BJ (cell line): ENCODE measurements around the gene KRT9. TPM values are rescaled to one million over a fixed set of nuclear protein-coding genes. Genes with fewer than 3 reads are reported as not detected.
A peak's percentile ranks its signal among the peaks of the same experiment; 100 is the strongest.
"Not testable (repeated sequence)": the region's sequence is repeated elsewhere in the genome, so short reads cannot be mapped to it uniquely, and the experiment has no call there.

ENCODE experiments used
- CTCF ChIA-PET: fragments of 350-600 bp; formaldehyde crosslinking; extraction: SDS; loops from one replicate; lab custom pipeline; 2021; ENCODE audit warnings: antibody characterized with exemption, inconsistent platforms; lab: Yijun Ruan, JAX
- POLR2A ChIA-PET: fragments of 300-600 bp; sonication (Branson Sonifier 250); formaldehyde crosslinking; extraction: SDS; loops from one replicate; lab custom pipeline; 2021; ENCODE audit warnings: antibody characterized with exemption; lab: Charles Lee
- DNase-seq: peaks from one replicate; pipeline ENCODE4 v3.0.0-alpha.2; 2011; ENCODE audit warnings: low read depth
- H3K27me3 ChIP-seq: 2 replicates; pipeline ENCODE4 v1.6.0; 2011; ENCODE audit warnings: low read length; ENCODE audit not compliant: control insufficient read depth, insufficient read depth
- H3K36me3 ChIP-seq: 2 replicates; pipeline ENCODE4 v1.5.1; 2011; ENCODE audit warnings: low read length; ENCODE audit not compliant: control insufficient read depth, insufficient read depth
- H3K4me3 ChIP-seq: 2 replicates; pipeline ENCODE4 v1.5.1; 2011; ENCODE audit warnings: low read depth, mild to moderate bottlenecking, control low read depth, low read length
- polyA plus RNA-seq: library from polyadenylated mRNA; depleted of rRNA; stranded (reverse); fragments of >200 nt; gene quantifications from 2 replicates; pipeline ENCODE4 v1.2.3, GENCODE V29; 2011
- TF ChIP-seq, protein P1 (sequence below): IDR thresholded peaks from 2 replicates; pipeline ENCODE4 v1.5.1; 2011; ENCODE audit warnings: low read depth, mild to moderate bottlenecking, control low read depth, inconsistent platforms, low read length, moderate library complexity; ENCODE audit not compliant: insufficient read depth

Gene KRT9
- polyA plus RNA-seq, 1 experiment = not detected

DNA sequence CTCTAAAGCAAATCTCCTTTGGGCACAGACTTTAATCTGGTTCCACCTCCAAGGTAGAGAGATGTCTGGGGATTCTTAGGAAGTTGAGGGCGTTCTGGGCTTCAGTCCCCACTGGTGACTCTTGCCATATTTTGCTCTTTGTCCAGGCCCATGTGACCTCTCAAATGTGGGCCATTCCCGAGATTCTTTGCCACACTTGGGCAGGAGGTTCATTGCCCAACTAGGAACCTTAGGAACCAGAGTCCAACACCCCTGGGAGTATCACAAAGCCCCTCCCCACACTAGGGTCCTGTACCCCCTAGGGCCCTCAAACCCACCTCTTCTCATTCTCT, 8.4 kb upstream of the KRT9 start:
- peaks cover 5% of the 10 kb centered on the region for H3K27me3 ChIP-seq
- CTCF ChIA-PET = interaction anchor here (0.5 to 6.2 kb wide), 5 partner anchors 11 to 83 kb away, joined by 3 to 44 read pairs (median 8); no protein-coding TSS in a partner anchor
- TF ChIP-seq, protein P1, sequence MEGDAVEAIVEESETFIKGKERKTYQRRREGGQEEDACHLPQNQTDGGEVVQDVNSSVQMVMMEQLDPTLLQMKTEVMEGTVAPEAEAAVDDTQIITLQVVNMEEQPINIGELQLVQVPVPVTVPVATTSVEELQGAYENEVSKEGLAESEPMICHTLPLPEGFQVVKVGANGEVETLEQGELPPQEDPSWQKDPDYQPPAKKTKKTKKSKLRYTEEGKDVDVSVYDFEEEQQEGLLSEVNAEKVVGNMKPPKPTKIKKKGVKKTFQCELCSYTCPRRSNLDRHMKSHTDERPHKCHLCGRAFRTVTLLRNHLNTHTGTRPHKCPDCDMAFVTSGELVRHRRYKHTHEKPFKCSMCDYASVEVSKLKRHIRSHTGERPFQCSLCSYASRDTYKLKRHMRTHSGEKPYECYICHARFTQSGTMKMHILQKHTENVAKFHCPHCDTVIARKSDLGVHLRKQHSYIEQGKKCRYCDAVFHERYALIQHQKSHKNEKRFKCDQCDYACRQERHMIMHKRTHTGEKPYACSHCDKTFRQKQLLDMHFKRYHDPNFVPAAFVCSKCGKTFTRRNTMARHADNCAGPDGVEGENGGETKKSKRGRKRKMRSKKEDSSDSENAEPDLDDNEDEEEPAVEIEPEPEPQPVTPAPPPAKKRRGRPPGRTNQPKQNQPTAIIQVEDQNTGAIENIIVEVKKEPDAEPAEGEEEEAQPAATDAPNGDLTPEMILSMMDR = no peak
- no peak overlapping the region for H3K4me3 ChIP-seq
- POLR2A ChIA-PET = no interaction called here
- H3K36me3 ChIP-seq = no peaks in the 10 kb centered on the region
- no peak for DNase-seq

DNA sequence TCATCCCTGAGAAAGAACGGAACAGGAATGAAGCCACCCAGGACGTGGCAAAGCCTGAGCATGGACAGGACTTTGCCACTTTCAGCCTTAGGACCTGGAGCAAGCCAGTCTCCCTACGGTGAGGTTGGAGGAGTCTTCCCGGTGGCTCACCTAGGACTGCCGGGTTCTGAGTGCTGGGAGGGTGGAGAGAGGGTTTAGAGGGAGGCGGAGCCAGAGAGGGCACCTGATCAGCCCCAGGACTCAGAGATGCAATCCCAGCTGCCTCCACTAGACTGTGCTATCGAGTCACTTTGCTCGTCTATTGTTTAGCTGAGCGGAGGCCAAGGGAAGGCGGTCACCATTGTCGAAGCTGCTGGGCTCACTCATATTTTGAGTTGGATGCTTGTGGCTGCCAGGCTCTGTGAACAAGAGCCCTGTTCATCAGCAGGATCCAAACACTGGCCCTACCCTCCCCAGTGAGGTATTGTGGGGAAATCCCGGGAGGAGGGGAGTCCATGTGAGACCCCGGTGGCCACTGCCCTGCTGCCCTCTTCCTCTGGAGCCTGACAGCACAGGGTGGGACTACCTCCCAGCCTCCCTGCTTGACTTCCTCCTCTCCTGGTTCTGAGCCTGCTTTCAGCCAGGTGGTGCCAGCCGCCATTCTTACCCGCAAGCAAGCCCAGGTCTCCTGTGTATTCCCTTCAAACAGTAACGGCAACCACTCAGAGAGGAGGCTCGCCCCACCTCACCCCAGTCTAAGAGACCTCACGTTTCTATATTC, 7.8 kb upstream of the KRT9 start:
- CTCF ChIA-PET = interaction anchor here (0.5 to 4.0 kb wide), 12 partner anchors 9 to 863 kb away, joined by 3 to 44 read pairs (median 4); no protein-coding TSS in a partner anchor
- H3K4me3 ChIP-seq = no peak overlapping the region
- no peaks in the 10 kb centered on the region for H3K36me3 ChIP-seq
- TF ChIP-seq, protein P1 = peak; percentile 87
- DNase-seq = peak; percentile 8
- POLR2A ChIA-PET = interaction anchor here (0.6 kb wide), 1 partner anchor 11 kb away, joined by 6 read pairs; no protein-coding TSS in a partner anchor
- H3K27me3 ChIP-seq = peaks cover 4% of the 10 kb centered on the region

DNA sequence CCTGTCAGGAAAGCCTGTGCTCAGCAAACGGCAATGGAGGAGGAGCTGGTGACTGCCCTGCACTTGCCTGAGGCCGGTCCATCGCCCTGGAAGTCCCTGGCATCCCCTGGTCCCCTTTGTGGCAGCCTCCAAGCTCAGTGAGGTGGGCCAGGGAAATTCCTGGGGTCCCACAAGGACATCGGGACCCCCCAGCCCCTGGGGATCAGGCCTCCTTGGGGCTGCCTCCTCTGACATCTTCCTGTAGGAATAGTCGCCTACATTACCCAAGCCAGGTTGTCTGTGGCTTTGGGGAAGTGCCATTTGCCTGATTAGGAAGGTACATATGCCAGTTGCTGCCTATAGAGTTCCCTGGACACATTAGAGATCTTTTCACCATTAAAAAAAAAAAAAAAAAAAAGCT, 7.1 kb upstream of the KRT9 start:
- H3K27me3 ChIP-seq = peaks cover 6% of the 10 kb centered on the region
- CTCF ChIA-PET = interaction anchor here (0.6 to 4.0 kb wide), 11 partner anchors 9 to 862 kb away, joined by 3 to 44 read pairs (median 4); no protein-coding TSS in a partner anchor
- no peak overlapping the region for H3K4me3 ChIP-seq
- POLR2A ChIA-PET = no interaction called here
- TF ChIP-seq, protein P1 = no peak
- DNase-seq = no peak
- H3K36me3 ChIP-seq = no peaks in the 10 kb centered on the region

DNA sequence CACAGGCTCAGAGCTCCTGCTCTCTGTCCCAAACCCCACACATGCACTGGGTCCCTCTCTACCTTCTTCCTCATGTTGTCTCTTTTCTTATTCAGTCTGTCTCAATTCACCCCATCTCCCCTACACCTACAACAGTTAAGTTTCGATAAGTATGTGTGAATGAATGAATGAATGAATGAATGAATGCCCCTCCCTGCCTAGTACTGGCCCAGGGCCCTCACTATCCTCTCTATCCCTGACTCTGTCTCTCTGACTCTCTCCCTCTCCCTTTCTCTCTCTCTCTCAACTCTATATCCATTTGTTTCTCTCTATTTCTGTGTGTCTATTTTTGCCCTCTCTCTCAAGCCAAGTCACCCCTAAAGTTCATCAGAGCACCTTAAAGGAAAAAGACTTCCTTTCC, 6.7 kb upstream of the KRT9 start:
- Histone ChIP-seq H3K27me3 (peaks cover 7% of the 10 kb centered on the region), H3K36me3 (no peaks in the 10 kb centered on the region), H3K4me3 (no peak overlapping the region)
- CTCF ChIA-PET = interaction anchor here (0.6 to 4.0 kb wide), 10 partner anchors 8 to 862 kb away, joined by 3 to 44 read pairs (median 4); no protein-coding TSS in a partner anchor
- POLR2A ChIA-PET = no interaction called here
- TF ChIP-seq, protein P1 = no peak
- no peak for DNase-seq

DNA sequence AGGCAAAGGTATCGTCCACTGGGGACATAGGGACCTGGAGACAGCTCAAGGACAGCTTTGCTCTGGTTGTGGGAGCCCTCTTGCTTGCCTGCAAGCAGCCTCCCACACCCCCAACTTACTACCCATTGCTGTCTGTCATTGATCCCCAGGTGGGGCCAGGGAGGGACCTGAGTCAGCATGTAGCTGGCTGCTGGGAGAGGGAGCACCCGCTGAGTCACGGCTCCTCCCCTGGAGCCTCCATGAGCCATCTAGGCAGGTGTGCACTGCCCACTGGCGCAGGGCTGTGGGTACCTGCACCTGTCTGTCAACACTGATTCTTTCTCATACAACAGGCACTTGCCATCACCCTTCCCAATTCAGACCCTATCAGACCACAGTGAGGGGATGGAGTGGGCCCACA, 4.9 kb upstream of the KRT9 start:
- peaks cover 14% of the 10 kb centered on the region for H3K27me3 ChIP-seq
- POLR2A ChIA-PET, H3K36me3 ChIP-seq, DNase-seq, H3K4me3 ChIP-seq: not testable (repeated sequence)
- CTCF ChIA-PET = interaction anchor here (4.0 kb wide), 1 partner anchor 72 kb away, joined by 44 read pairs; no protein-coding TSS in a partner anchor
